Measurements from ENCODE around the gene R3HDM4.

GRCh38 chr19:952049-952679, 39.1 kb upstream of the R3HDM4 start:
- TF ChIP-seq CTCF (IDR thresholded peaks at IDR 0.05) (no peak), EP300 (IDR thresholded peaks at IDR 0.05) (no peak), POLR2A (IDR thresholded peaks at IDR 0.05) (no peak)
